Lower leg skin (tissue), 3 donors: ENCODE data around the gene KRTAP4-1.

Experiments
- CTCF ChIP-seq, 3 donors: fragments of 450-650 bp; IDR thresholded peaks; one replicate each; pipeline ENCODE4 v1.5.1; 2016; ENCODE audit warnings: antibody characterized with exemption in 3 of 3, mild to moderate bottlenecking in 3 of 3, moderate library complexity in 2 of 3
- POLR2A ChIP-seq, 2 donors: fragments of 450-650 bp; IDR thresholded peaks; one replicate each; pipeline ENCODE4 v1.6.1; 2016 to 2017; ENCODE audit warnings: antibody characterized with exemption in 2 of 2, mild to moderate bottlenecking in 1 of 2, moderate library complexity in 1 of 2

- TF ChIP-seq CTCF (IDR thresholded peaks at IDR 0.05) = no peak
- no peak for TF ChIP-seq POLR2A (IDR thresholded peaks at IDR 0.05)
Observed at GRCh38 chr17:41144846-41145245, 39.9 kb downstream of the KRTAP4-1 start.
